Smooth muscle cell (in vitro differentiated cells): ENCODE measurements around the gene CTU2. TPM values are rescaled to one million over a fixed set of nuclear protein-coding genes. Genes with fewer than 3 reads are reported as not detected.

ENCODE experiments used
- DNase-seq: peaks from one replicate; lab custom pipeline; 2025; ENCODE audit not compliant: unreplicated experiment; lab: John Stamatoyannopoulos, UW
- H2AFZ ChIP-seq: fragments of 200-600 bp; sonication (generic); 2 replicates; pipeline ENCODE4 v1.6.0; 2016; ENCODE audit warnings: antibody characterized with exemption, low read depth, mild to moderate bottlenecking
- H3F3A ChIP-seq: fragments of 200-600 bp; sonication (generic); 2 replicates; pipeline ENCODE4 v1.6.0; 2017; ENCODE audit warnings: antibody characterized with exemption, low read depth
- H3K27ac ChIP-seq: fragments of 200-600 bp; sonication (generic); 2 replicates; pipeline ENCODE4 v1.5.1; 2016; ENCODE audit warnings: low read depth, mild to moderate bottlenecking
- H3K27me3 ChIP-seq: fragments of 200-600 bp; sonication (generic); 2 replicates; pipeline ENCODE4 v1.6.1; 2016; ENCODE audit warnings: low read depth, mild to moderate bottlenecking
- H3K36me3 ChIP-seq: fragments of 200-600 bp; sonication (generic); 2 replicates; pipeline ENCODE4 v1.5.1; 2016; ENCODE audit warnings: low read depth
- H3K4me1 ChIP-seq: fragments of 200-600 bp; sonication (generic); 2 replicates; pipeline ENCODE4 v1.5.1; 2016; ENCODE audit warnings: low read depth
- H3K4me2 ChIP-seq: fragments of 200-600 bp; sonication (generic); 2 replicates; pipeline ENCODE4 v1.6.0; 2016; ENCODE audit warnings: mild to moderate bottlenecking
- H3K4me3 ChIP-seq: fragments of 200-600 bp; sonication (generic); 2 replicates; pipeline ENCODE4 v1.5.1; 2016; ENCODE audit warnings: mild to moderate bottlenecking
- H3K79me2 ChIP-seq: fragments of 200-600 bp; sonication (generic); 2 replicates; pipeline ENCODE4 v1.6.0; 2016; ENCODE audit warnings: low read depth, mild to moderate bottlenecking
- H3K9ac ChIP-seq: fragments of 200-600 bp; sonication (generic); 2 replicates; pipeline ENCODE4 v1.6.0; 2016; ENCODE audit warnings: low read depth
- H3K9me3 ChIP-seq: fragments of 200-600 bp; sonication (generic); replicated peaks from 2 replicates; pipeline ENCODE4 v1.5.1; 2016; ENCODE audit warnings: low read depth
- H4K20me1 ChIP-seq: fragments of 200-600 bp; sonication (generic); 2 replicates; pipeline ENCODE4 v1.6.0; 2016; ENCODE audit warnings: low read depth
- WGBS: methylation state at CpG from one replicate; pipeline ENCODE4 v1.1.7; 2016; ENCODE audit warnings: low lambda C conversion rate; 5-methylcytosine and 5-hydroxymethylcytosine counted together
- polyA plus RNA-seq: library from polyadenylated mRNA; unstranded; fragments of >200 nt; fragmentation: Nextera tagmentation; extraction: Ambion mirVana; gene quantifications from 2 replicates; pipeline ENCODE4 v1.2.1, GENCODE V29; 2016
- total RNA-seq: library from RNA; depleted of rRNA; stranded (reverse); fragments of >200 nt; gene quantifications from 2 replicates; pipeline ENCODE4 v1.2.3, GENCODE V29; 2014
- TF ChIP-seq, protein P1 (sequence below): fragments of 200-600 bp; sonication (generic); IDR thresholded peaks from 2 replicates; pipeline ENCODE4 v1.5.1; 2017; ENCODE audit warnings: borderline replicate concordance, mild to moderate bottlenecking, antibody characterized with exemption; ENCODE audit not compliant: insufficient read depth, poor library complexity, severe bottlenecking

The CTU2 gene
- total and polyA plus RNA-seq, 2 experiments from 2014 or later: 5.8 to 21.3 TPM

GRCh38 chr16:88662843-88663606 lies 43.3 kb upstream of the CTU2 start, which contains the start of gene MVD:
TSS of gene MVD (minus strand) at chr16:88663091. CDS start at chr16:88663080, 11 bp downstream.
- WGBS: under 1% methylated on average over 68 of the region's 88 CpGs
- Histone ChIP-seq H3K79me2 (peaks cover 55% of the 10 kb centered on the region), H4K20me1 (peaks cover 42% of the 10 kb centered on the region), H3F3A (no peaks in the 10 kb centered on the region), H3K27me3 (no peaks in the 10 kb centered on the region), H3K9ac (peak within 1 kb of the TSS; percentile 95), H3K27ac (peak within 1 kb of the TSS; percentile 85), H3K4me3 (peak within 1 kb of the TSS; percentile 85), H3K36me3 (no peaks in the 10 kb centered on the region), H3K4me2 (peak within 1 kb of the TSS; percentile 100), H2AFZ (peak within 1 kb of the TSS; percentile 90), H3K9me3 (no peaks in the 10 kb centered on the region), H3K4me1 (peaks cover 5% of the 10 kb centered on the region)
- TF ChIP-seq, protein P1, sequence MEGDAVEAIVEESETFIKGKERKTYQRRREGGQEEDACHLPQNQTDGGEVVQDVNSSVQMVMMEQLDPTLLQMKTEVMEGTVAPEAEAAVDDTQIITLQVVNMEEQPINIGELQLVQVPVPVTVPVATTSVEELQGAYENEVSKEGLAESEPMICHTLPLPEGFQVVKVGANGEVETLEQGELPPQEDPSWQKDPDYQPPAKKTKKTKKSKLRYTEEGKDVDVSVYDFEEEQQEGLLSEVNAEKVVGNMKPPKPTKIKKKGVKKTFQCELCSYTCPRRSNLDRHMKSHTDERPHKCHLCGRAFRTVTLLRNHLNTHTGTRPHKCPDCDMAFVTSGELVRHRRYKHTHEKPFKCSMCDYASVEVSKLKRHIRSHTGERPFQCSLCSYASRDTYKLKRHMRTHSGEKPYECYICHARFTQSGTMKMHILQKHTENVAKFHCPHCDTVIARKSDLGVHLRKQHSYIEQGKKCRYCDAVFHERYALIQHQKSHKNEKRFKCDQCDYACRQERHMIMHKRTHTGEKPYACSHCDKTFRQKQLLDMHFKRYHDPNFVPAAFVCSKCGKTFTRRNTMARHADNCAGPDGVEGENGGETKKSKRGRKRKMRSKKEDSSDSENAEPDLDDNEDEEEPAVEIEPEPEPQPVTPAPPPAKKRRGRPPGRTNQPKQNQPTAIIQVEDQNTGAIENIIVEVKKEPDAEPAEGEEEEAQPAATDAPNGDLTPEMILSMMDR: no peak
- DNase-seq: peak; percentile 87

GRCh38 chr16:88665148-88665547 lies 41.2 kb upstream of the CTU2 start:
- H3K9ac ChIP-seq: no peak overlapping the region
- 97% methylated on average over 4 of the region's 4 CpGs for WGBS

GRCh38 chr16:88665570-88665969 lies 40.7 kb upstream of the CTU2 start:
- WGBS: 100% methylated on average over 3 of the region's 3 CpGs
- no peak for DNase-seq
- Histone ChIP-seq H3K4me1 (peaks cover 5% of the 10 kb centered on the region), H3K4me2 (no peak overlapping the region), H2AFZ (no peak overlapping the region), H3F3A (no peaks in the 10 kb centered on the region), H3K27ac (no peak overlapping the region), H3K9ac (no peak overlapping the region), H3K36me3 (no peaks in the 10 kb centered on the region), H4K20me1 (peaks cover 19% of the 10 kb centered on the region), H3K79me2 (peaks cover 35% of the 10 kb centered on the region), H3K9me3 (no peaks in the 10 kb centered on the region), H3K4me3 (no peak overlapping the region), H3K27me3 (no peaks in the 10 kb centered on the region)
- TF ChIP-seq, protein P1: no peak

More at GRCh38 chr16:88665148-88665547, 41.2 kb upstream of the CTU2 start:
- Histone ChIP-seq H4K20me1 (peaks cover 22% of the 10 kb centered on the region), H3K27me3 (no peaks in the 10 kb centered on the region), H3K4me3 (no peak overlapping the region), H3K4me1 (peaks cover 5% of the 10 kb centered on the region), H2AFZ (no peak overlapping the region), H3K36me3 (no peaks in the 10 kb centered on the region), H3K4me2 (no peak overlapping the region), H3K9me3 (no peaks in the 10 kb centered on the region), H3K79me2 (peaks cover 39% of the 10 kb centered on the region), H3K27ac (no peak overlapping the region), H3F3A (no peaks in the 10 kb centered on the region)
- TF ChIP-seq, protein P1: no peak
- DNase-seq: no peak
